Neuronal stem cell (in vitro differentiated cells): Measurements from ENCODE around the gene UMODL1.

Experiments
- DNase-seq: peaks from one replicate; pipeline ENCODE4 v3.0.0-alpha.2; 2013; ENCODE audit warnings: low spot score
- H2AFZ ChIP-seq: one replicate; pipeline ENCODE4 v1.6.1; 2013; ENCODE audit warnings: mild to moderate bottlenecking, low read length, inconsistent platforms
- H2AK5ac ChIP-seq: 2 replicates; pipeline ENCODE4 v1.6.1; 2013; ENCODE audit warnings: low read depth, mild to moderate bottlenecking, inconsistent platforms, low read length, moderate library complexity, mixed read lengths
- H2BK120ac ChIP-seq: 2 replicates; pipeline ENCODE4 v1.6.1; 2013; ENCODE audit warnings: low read depth, mild to moderate bottlenecking, inconsistent platforms, low read length, moderate library complexity, mixed read lengths
- H2BK12ac ChIP-seq: one replicate; pipeline ENCODE4 v1.6.1; 2013; ENCODE audit warnings: low read length, inconsistent platforms
- H2BK15ac ChIP-seq: 2 replicates; pipeline ENCODE4 v1.6.1; 2013; ENCODE audit warnings: mild to moderate bottlenecking, low read length, inconsistent platforms, mixed read lengths
- H2BK5ac ChIP-seq: one replicate; pipeline ENCODE4 v1.6.1; 2013; ENCODE audit warnings: inconsistent platforms, mild to moderate bottlenecking, low read length, moderate library complexity
- H3K14ac ChIP-seq: one replicate; pipeline ENCODE4 v1.6.1; 2013; ENCODE audit warnings: low read length, inconsistent platforms
- H3K18ac ChIP-seq: 2 replicates; pipeline ENCODE4 v1.6.1; 2013; ENCODE audit warnings: low read length, inconsistent platforms
- H3K23ac ChIP-seq: 2 replicates; pipeline ENCODE4 v1.6.1; 2013; ENCODE audit warnings: low read depth, mild to moderate bottlenecking, mixed read lengths, low read length, inconsistent platforms; ENCODE audit not compliant: poor library complexity
- H3K27ac ChIP-seq: replicated peaks from 3 replicates; pipeline ENCODE4 v1.5.1; 2013; ENCODE audit warnings: low read length, inconsistent platforms
- H3K27me3 ChIP-seq, 3 experiments: 2 replicates each; pipeline ENCODE4 v1.6.1; 2013; ENCODE audit warnings: low read length in 3 of 3, mild to moderate bottlenecking in 2 of 3, inconsistent platforms in 1 of 3, low read depth in 1 of 3, mixed read lengths in 1 of 3, moderate library complexity in 1 of 3; ENCODE audit not compliant: control insufficient read depth in 3 of 3, insufficient read depth in 3 of 3
- H3K36me3 ChIP-seq, 2 donors: replicated peaks in 1 of 2; 2 replicates each; pipeline ENCODE4 v1.6.1; 2013; ENCODE audit warnings: low read length in 2 of 2; ENCODE audit not compliant: control insufficient read depth in 2 of 2, insufficient read depth in 2 of 2
- H3K4ac ChIP-seq: 2 replicates; pipeline ENCODE4 v1.6.1; 2013; ENCODE audit warnings: inconsistent platforms, mild to moderate bottlenecking, low read length, moderate library complexity
- H3K4me1 ChIP-seq, 2 donors: 1 replicate in 1 of 2; 2 replicates in 1 of 2; pipeline ENCODE4 v1.6.1; 2013; ENCODE audit warnings: low read length in 2 of 2, low read depth in 1 of 2; ENCODE audit not compliant: control insufficient read depth in 2 of 2, insufficient read depth in 1 of 2
- H3K4me2 ChIP-seq: one replicate; pipeline ENCODE4 v1.6.1; 2013; ENCODE audit warnings: mild to moderate bottlenecking, low read length, inconsistent platforms; ENCODE audit not compliant: insufficient read depth, poor library complexity, severe bottlenecking
- H3K4me3 ChIP-seq, 2 donors: 2 replicates each; pipeline ENCODE4 v1.5.1; 2013; ENCODE audit warnings: low read length in 2 of 2, mild to moderate bottlenecking in 2 of 2, inconsistent platforms in 1 of 2, moderate library complexity in 1 of 2
- H3K79me1 ChIP-seq: one replicate; pipeline ENCODE4 v1.6.1; 2013; ENCODE audit warnings: low read depth, mild to moderate bottlenecking, inconsistent platforms, low read length, moderate library complexity
- H3K9ac ChIP-seq: one replicate; pipeline ENCODE4 v1.6.1; 2013; ENCODE audit warnings: mild to moderate bottlenecking, low read depth, low read length, inconsistent platforms; ENCODE audit not compliant: poor library complexity
- H3K9me3 ChIP-seq, 2 donors: replicated peaks in 1 of 2; 2 replicates each; pipeline versions ENCODE3 to v1.6.1; 2013; ENCODE audit warnings: low read length in 2 of 2, mild to moderate bottlenecking in 2 of 2, inconsistent platforms in 1 of 2, low read depth in 1 of 2, mixed read lengths in 1 of 2, moderate library complexity in 1 of 2; ENCODE audit not compliant: control insufficient read depth in 2 of 2, insufficient read depth in 1 of 2
- H4K8ac ChIP-seq: one replicate; pipeline ENCODE4 v1.6.1; 2013; ENCODE audit warnings: low read depth, mild to moderate bottlenecking, inconsistent platforms, low read length, moderate library complexity
- H4K91ac ChIP-seq: one replicate; pipeline ENCODE4 v1.6.1; 2013; ENCODE audit warnings: low read length, low read depth, mild to moderate bottlenecking, inconsistent platforms; ENCODE audit not compliant: poor library complexity
- WGBS, 2 donors: extraction: QIAGEN DNeasy Blood & Tissue Kit; methylation state at CpG; one replicate each; pipeline ENCODE4 v1.1.7; 2013; ENCODE audit warnings: missing lambda C conversion rate in 2 of 2, mixed read lengths in 1 of 2; ENCODE audit not compliant: insufficient read length in 2 of 2, insufficient replicate concordance in 1 of 2; ENCODE audit errors: extremely low coverage in 2 of 2; 5-methylcytosine and 5-hydroxymethylcytosine counted together

Gene UMODL1

DNA sequence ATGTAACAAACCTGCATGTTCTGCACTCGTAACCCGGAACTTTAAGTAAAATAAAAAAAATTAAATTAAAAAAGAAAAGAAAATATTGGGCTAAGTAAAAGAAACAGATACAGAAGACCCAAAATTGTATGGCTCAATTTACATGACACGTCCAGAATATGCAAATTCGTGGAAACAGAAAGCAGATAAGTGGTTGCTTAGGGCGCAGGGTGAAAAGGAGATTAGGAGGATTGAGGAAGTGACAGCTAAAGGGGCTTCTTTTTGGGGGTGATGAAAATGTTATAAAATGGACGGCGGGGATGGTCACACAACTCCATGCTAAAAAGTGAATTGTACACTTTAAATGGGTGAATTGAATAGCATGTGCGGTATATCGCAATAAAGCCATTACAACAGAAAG lies 33.6 kb upstream of the UMODL1 start:
- Histone ChIP-seq H3K9me3 (peaks cover 0 to 6% of the 10 kb centered on the region in 2 donors), H3K4me1 (peaks cover 6 to 11% of the 10 kb centered on the region in 2 donors), H3K79me1 (no peaks in the 10 kb centered on the region), H3K27ac (no peak overlapping the region), H4K8ac (no peak overlapping the region), H3K23ac (no peak overlapping the region), H3K4me2 (no peak overlapping the region), H3K27me3 (peaks cover 0 to 7% (median 0%) of the 10 kb centered on the region in 3 experiments), H2BK5ac (no peak overlapping the region), H2BK12ac (no peak overlapping the region), H3K9ac (no peak overlapping the region), H3K18ac (no peak overlapping the region), H3K4me3 (no peak overlapping the region), H3K36me3 (no peaks in the 10 kb centered on the region), H2BK120ac (no peak overlapping the region), H3K4ac (no peak overlapping the region), H2AK5ac (no peak overlapping the region), H2AFZ (peak overlapping the region; percentile 64), H4K91ac (no peak overlapping the region), H2BK15ac (no peak overlapping the region), H3K14ac (no peak overlapping the region)
- WGBS, 2 donors = no CpG with 5 or more reads among the region's 9 CpGs
- no peak for DNase-seq

DNA sequence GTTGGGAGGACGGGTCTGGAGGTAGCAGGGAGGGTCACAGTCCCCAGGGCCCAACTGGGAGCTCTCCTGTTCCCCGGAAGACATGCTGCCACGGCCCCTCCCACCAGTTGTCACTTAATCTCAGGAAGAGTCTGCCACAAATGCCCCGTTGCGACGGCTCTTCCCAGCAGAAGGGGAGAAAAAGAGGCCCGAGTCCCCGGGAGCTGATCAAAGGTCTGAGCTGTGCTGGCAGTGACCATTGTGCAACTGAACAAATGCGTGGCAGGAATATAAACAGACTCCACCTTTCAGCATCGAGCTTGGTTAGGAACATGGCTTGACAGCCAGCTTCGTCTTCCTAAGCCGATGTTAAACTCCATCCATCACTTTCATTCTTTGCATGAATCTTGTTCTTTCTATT lies 33.2 kb upstream of the UMODL1 start:
- Histone ChIP-seq H4K8ac (no peak overlapping the region), H3K79me1 (no peaks in the 10 kb centered on the region), H3K4me3 (no peak overlapping the region), H2AK5ac (no peak overlapping the region), H2BK12ac (no peak overlapping the region), H3K4ac (no peak overlapping the region), H3K4me2 (no peak overlapping the region), H3K14ac (no peak overlapping the region), H3K9ac (no peak overlapping the region), H2BK120ac (no peak overlapping the region), H3K4me1 (peaks cover 6 to 11% of the 10 kb centered on the region in 2 donors), H2BK15ac (no peak overlapping the region), H3K18ac (no peak overlapping the region), H3K23ac (no peak overlapping the region), H2AFZ (peak overlapping the region; percentile 64), H3K27ac (no peak overlapping the region), H4K91ac (no peak overlapping the region), H2BK5ac (no peak overlapping the region), H3K27me3 (peaks cover 0 to 7% (median 0%) of the 10 kb centered on the region in 3 experiments), H3K9me3 (peaks cover 0 to 6% of the 10 kb centered on the region in 2 donors), H3K36me3 (no peaks in the 10 kb centered on the region)
- WGBS, 2 donors = no CpG with 5 or more reads among the region's 12 CpGs
- no peak for DNase-seq

DNA sequence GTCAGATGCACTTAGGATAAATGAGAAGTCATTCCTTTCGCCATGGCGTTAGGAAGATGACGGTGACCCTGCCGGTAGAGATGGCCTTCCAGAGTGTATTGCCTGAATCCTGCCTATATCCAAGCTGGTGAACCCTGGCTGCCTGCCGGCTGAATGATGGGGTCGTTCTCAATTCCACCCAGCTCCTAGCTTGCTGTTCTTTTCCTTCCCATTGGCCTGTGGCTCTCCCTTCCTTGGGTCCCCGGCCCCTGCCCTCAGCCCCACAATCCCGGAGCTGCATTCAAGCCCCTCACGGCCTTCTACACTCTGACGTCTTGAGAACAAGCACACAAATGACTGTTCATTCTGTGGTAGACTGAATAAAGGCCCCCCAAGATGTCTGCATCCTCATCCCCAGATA lies 32.7 kb upstream of the UMODL1 start:
- H2BK5ac ChIP-seq = no peak overlapping the region
- H3K9ac ChIP-seq = no peak overlapping the region
- WGBS, 2 donors = no CpG with 5 or more reads among the region's 10 CpGs
- no peak overlapping the region for H3K4ac ChIP-seq
- DNase-seq = no peak
- H3K9me3 ChIP-seq = peaks cover 0 to 6% of the 10 kb centered on the region in 2 donors
- no peak overlapping the region for H4K91ac ChIP-seq
- no peak overlapping the region for H2BK120ac ChIP-seq
- no peak overlapping the region for H2BK12ac ChIP-seq
- H3K36me3 ChIP-seq = no peaks in the 10 kb centered on the region
- no peak overlapping the region for H3K23ac ChIP-seq
- H3K27me3 ChIP-seq = peaks cover 0 to 8% (median 0%) of the 10 kb centered on the region in 3 experiments
- H3K79me1 ChIP-seq = no peaks in the 10 kb centered on the region
- H3K18ac ChIP-seq = no peak overlapping the region
- no peak overlapping the region for H3K14ac ChIP-seq
- H3K27ac ChIP-seq = no peak overlapping the region
- no peak overlapping the region for H3K4me2 ChIP-seq
- H4K8ac ChIP-seq = no peak overlapping the region
- H2AK5ac ChIP-seq = no peak overlapping the region
- H3K4me1 ChIP-seq = peaks cover 6 to 11% of the 10 kb centered on the region in 2 donors
- no peak overlapping the region for H3K4me3 ChIP-seq
- no peak overlapping the region for H2BK15ac ChIP-seq
- H2AFZ ChIP-seq = peak overlapping the region; percentile 64

DNA sequence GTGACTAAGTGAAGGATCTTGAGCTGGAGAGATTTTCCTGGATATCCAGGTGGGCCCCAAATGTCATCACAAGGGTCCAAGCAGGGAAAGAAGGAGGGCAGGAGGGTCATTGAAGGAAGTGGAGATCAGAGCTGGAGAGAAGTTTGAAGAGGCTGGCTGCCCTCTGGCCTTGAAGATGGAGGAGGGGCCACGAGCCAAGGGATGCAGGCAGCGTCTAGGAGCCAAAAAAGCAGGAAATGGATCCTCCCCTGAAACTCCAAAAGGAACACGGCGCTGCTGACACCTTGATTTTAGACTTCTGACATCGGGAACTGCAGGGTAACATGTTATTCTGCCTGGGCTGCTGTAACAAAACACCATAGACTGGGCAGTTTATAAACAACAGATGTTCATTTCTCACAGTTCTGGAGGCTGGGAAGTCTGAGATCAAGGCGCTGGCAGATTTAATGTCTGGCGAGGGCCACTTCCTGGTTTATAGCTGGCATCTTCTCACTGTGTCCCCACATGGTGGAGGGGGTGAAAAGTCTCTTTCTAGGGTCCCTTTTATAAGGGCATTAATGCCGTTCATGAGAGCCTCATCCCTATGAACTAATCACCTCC lies 32.2 kb upstream of the UMODL1 start:
- no peak for DNase-seq
- no peak overlapping the region for H3K4me3 ChIP-seq
- no peak overlapping the region for H2BK120ac ChIP-seq
- H2BK5ac ChIP-seq = no peak overlapping the region
- WGBS, 2 donors = no CpG with 5 or more reads among the region's 8 CpGs
- peaks cover 0 to 12% (median 0%) of the 10 kb centered on the region in 3 experiments for H3K27me3 ChIP-seq
- no peak overlapping the region for H2AFZ ChIP-seq
- no peak overlapping the region for H3K4ac ChIP-seq
- H3K9me3 ChIP-seq = peaks cover 0 to 6% of the 10 kb centered on the region in 2 donors
- no peak overlapping the region for H3K9ac ChIP-seq
- no peak overlapping the region for H2AK5ac ChIP-seq
- H3K4me2 ChIP-seq = no peak overlapping the region
- no peak overlapping the region for H3K23ac ChIP-seq
- H3K36me3 ChIP-seq = no peaks in the 10 kb centered on the region
- H3K18ac ChIP-seq = no peak overlapping the region
- H4K91ac ChIP-seq = no peak overlapping the region
- H2BK12ac ChIP-seq = no peak overlapping the region
- no peak overlapping the region for H3K14ac ChIP-seq
- H2BK15ac ChIP-seq = no peak overlapping the region
- no peaks in the 10 kb centered on the region for H3K79me1 ChIP-seq
- H3K4me1 ChIP-seq = peaks cover 6 to 11% of the 10 kb centered on the region in 2 donors
- no peak overlapping the region for H4K8ac ChIP-seq
- H3K27ac ChIP-seq = no peak overlapping the region
